CD4-positive, alpha-beta T cell treated with Interleukin-15 for 4 hours (primary cell): ENCODE results near the gene NFATC3.

Experiments used
- DNase-seq: peaks from one replicate; pipeline ENCODE4 v3.0.0-alpha.2; 2020; ENCODE audit warnings: low spot score

Gene NFATC3

DNA sequence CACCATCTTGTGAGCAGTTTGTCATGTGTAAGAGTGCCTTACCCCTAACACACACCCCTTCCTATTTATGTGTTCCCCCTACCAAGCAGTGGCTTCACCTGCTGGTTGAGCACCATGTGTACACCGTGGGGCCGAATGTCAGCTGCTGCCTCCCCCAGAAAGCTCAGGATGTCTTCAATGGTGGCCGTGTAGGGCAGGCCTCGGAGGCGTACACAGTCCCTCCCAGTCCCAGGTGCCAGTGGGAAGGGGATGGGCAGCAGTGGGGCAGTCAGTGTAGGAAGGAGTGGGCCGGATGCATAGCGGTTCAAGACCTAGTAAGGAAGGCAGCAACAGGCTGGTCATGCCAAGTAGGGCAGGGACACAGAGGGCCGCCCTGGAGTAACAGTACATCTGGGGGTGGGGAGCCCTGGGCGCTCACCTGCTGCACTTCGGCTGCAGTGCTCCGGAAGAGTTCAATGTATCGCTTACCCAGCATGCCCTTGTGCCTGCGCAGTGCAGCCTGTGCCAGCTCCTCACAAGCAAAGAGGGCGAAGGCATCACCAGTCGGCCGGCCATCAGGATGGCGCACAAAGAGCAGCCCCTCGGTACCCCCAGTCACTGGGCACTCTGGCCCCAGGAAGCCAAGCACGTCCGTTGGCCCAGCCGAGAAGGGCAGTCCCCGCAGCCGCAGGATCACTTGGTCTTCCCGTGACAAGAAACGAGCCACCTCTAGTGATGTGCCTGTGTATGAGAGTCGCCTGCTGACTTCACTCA lies 146.4 kb downstream of the NFATC3 start:
- no peak for DNase-seq

DNA sequence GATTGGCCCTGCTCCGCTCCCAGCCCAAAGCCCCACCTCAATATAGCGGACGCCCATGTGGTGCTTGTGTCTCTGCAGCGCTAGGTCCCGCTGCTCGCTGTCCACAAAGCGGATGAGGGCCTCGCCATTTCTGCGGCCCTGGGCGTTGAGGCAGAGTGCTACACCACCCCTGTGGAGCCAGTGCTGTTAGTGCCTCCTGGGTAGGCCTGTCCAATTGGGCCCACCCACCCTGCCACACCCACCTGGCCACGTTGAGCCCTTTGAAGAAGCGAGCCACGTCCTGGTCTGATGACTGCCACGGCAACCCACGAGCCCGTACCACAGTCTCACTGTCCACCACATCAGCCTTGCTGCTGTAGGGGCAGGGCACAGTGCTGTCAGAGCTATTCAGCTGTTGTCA lies 147.2 kb downstream of the NFATC3 start:
- DNase-seq: no peak

DNA sequence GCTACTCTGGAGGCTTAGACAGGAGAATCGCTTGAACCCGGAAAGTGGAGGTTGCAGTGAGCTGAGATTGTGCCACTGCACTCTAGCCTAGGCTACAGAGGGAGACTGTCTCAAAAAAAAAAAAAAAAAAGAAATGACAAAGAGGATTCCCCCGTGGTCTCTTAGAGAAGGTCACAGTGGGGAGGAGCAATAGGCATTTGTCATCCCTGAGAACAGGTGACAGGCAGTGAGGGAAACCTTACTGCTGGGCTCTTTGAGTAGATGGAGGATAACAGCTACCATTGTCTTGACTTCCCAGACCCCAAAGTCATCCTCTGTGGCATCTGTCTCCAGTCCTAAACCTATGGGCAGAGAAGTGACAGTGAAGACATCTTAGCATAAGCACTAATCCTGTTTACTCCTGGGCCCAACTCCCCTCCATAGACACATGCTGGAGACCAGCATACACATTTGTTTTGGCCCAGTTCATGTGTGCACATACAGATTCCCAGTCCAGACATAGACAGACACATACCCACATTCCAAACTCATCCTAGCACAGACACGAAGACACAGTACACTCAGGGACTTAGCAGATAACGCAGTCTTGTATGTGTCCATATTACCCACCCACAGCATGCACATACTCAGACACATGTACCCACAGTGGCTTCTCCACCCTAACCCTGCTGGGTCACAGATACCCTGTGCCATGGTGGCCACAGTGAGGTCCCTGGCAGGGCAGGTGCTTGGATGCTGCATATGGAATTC lies 148.1 kb downstream of the NFATC3 start:
- peak; percentile 38 for DNase-seq

DNA sequence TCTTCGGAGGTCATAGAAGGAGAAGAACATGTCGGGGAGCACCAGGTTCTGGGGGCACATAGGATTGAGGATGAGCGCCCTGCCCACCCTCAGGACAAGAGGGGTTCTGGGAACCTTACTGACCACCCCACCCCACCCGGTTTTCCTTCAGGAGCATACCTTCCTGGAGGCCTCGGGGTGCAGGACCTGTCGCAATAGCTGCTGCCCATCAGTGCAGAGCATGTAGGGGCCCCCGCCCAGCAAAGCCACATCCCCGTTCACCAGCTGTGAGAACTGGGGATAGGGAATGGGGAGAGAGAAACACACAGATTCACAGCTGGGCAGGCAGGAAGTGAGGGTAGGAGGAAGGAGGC lies 148.6 kb downstream of the NFATC3 start:
- no peak for DNase-seq

DNA sequence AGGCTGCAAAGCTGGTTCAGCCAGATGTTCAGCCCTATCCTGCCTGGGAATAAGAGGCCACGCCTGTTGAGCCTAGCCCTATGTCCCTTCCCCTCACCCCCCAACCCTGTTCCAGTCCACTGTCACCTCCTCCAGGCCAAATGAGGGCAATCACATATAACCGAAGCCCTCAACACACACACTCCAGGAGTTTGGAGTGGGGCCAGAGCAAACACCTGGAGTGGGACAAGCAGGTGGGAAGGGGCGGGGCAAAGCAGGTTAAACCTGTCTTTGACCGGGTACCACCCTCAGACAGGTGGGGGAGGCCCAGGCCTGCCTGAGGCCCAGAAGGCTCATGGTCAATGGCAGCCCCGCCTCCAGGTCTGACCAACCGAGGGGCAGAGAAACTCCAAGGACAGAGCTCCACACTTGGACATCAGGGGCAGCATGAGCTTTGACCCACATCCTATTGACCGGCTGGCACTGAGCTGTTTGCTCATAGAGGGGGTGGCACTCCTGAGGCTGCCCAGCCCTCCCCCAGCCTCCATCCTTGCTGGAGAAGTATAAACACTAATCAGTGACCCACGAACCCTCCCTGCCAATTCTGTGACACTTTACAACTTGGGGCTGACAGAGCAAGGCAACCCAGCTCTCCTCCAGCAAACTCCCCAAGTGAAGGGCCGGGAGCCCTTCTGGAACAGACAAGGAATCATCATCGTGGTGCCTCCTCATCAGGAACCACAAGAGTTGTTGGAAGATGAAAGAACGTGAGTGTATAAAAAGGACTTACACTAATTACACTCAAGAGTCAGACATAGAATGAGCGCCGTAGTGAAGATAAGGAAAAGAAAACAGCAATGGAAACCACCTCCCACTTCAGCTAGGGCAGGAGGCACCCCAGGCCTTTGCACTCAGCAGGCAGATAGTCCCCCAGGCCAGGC lies 149.3 kb downstream of the NFATC3 start:
- DNase-seq: no peak

DNA sequence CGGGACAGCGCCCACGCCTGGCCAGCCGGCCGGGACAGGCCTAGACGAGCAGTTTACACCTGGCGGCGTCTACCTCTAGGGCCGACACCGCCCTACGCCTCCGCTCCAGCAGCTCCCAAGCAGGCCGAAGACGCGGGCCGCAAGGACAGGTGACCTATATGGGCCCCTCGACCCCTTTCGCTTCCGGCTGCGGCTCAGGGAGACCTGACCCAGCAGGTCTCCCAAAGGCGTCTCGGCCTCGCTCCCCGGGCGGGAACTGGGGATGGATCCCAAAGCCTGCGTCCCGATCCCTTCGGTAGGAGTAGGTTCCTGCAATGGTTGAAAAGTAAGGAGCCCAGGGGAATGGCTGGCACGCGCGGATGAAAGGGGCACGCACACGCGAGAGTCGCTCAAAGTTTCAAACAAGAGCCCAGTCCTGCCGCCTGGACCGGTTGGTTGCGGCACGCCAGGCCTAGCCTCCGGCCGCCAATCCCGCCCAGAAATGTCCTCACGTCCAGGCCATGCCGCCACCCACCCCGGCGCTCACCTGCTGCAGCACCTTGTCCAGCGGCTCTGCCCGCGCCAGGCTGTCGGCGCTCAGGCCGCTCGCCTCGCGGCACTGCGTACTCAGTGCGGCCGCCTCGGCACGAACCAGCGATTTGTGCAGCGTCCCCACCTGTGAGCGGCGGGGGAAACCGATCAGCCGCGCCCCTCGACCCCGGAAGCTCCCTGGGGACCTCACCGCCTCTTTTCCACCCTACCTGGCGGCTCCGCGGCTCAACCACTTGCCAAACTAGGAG lies 150.1 kb downstream of the NFATC3 start:
- no peak for DNase-seq

DNA sequence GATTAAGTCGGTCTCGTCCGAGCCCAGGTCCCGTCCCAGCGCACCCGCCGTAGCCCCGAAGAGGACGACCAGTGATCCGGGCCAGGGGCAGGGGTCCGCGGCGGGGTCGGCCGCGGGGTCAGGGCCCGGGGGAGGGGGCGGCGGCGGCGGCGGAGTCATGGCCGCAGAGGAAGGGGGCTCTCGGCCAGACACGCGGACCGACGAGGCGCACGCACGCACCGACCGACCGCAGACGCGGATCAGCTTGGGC lies 150.6 kb downstream of the NFATC3 start, which contains the start of gene ESRP2:
Gene ESRP2, minus strand, starts transcription at position 241 of the 250 bp plus-strand sequence. Its CDS starts 82 bp downstream, at position 159.
- DNase-seq: no peak

DNA sequence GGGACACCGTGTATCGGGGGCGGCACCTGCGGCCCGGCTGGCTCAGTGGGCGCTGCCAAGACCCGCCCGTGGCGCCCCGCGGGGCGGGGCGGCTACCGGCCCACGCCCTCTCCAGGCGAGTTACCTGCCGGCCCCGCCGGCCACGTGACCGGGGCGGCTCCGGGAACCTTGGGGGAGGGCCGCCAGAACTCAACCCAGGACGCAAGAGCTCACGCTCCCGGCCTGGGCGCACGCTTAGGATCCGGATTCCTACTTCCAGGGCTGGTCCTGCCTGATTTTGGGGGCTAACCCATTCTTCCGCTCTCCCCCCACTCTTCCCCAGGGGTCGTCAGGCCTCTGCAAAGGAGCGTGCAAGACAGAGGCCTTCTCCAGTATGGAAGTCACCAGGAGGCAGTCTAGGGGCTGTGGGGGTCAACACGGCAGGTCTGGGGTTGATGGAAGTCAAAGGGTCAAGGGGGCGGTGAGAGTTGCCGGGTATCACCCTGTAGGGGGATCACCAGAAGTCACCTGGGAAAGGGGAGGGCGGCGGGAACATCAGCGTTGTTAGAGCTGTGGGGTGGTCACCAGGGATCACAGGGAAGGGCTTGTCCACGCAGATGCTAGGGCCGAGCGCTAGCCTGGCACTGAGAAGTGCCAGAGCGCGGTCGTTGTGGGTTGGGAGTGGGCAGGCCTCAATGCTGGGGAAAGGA lies 151.1 kb downstream of the NFATC3 start:
- no peak for DNase-seq

DNA sequence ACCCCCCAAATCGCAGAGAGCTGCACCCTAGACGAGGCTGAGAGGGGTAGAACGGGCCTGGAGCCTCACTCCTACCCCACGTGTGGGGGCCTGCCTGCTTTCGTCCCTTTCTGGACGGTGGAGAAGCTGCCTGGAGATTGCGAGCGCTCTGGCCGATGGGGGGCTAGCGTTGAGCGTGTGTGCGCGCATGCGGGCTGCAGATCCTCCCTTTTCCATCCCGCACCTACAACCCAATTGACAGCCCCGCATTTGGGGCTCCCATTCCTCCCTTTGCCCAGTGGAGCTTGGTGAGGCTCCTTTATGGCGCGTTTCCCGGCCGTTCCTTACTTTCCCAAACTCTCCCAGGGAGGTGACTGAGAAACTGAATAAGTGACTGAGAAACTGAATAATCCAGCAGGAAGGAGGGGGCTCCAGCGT lies 151.7 kb downstream of the NFATC3 start:
- no peak for DNase-seq

DNA sequence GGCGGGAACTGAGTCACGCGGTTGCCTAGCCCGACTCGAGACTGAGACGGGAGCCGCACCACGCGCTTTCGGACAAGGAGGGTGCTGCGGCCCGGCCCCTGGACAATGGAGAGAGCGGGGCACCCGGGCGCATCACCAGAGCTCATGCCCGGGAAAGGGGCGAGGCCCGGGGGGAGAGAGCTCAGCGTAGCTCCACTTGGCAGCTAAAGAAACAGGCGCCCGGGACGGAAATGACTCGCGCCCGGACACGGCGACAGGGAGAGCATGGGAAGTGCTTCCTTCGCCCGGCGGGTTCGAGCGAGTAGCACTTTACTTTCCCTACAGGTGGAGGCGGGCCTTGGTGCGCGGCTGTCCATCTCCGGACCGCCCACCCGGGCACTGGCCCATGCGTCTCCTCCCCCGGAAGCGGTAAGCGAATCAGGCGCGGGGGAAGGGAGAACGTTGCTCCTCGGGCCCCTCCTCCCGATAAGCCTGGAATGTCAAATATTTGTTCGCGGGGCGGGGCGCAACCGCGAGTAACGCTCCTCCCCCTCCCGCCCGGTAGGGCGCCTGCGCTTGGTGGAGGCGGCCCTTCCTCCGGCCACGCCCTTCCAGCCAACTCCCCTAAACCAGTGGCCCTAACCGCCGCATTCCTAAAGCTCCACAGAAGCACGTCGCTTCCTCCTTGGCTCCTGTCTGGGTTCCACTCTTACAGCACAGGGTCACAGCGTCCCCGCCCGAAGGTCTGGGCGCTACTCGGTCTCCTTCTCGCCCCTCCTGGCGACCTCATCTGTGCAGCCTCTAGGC lies 152.3 kb downstream of the NFATC3 start:
- DNase-seq: peak; percentile 90

DNA sequence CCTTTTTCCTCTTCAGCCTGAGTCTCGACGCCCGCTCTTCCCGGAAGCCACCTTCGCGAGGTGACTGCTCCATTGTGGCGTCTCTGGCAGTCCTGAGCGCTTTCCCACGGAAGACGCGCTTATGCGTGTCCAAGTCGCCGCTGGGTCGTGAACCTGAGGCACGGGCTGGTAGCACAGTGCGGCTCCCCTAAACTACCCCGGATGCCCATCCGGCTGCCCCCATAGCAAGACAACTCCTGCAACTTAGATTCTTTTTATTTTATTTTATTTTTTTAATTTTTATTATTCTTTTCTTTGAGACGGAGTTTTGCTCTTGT lies 152.8 kb downstream of the NFATC3 start:
- DNase-seq: no peak

DNA sequence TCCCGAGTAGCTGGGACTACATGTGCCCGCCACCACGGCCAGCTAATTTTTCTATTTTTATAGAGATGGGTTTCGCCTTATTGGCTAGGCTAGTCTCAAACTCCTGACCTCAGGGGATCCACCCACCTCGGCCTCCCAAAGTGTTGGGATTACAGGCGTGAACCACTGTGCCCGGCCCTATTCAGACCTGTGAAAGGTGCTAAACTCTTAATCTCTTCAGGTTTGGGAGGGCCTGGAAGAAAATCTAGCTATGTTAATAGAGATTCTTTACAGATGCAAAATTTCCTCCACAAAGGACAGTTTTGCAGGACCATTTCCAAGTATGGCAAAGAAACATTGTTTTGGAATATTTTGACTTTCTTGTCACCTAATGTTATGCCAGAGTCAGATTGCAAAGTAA lies 156.9 kb downstream of the NFATC3 start:
- DNase-seq: no peak

DNA sequence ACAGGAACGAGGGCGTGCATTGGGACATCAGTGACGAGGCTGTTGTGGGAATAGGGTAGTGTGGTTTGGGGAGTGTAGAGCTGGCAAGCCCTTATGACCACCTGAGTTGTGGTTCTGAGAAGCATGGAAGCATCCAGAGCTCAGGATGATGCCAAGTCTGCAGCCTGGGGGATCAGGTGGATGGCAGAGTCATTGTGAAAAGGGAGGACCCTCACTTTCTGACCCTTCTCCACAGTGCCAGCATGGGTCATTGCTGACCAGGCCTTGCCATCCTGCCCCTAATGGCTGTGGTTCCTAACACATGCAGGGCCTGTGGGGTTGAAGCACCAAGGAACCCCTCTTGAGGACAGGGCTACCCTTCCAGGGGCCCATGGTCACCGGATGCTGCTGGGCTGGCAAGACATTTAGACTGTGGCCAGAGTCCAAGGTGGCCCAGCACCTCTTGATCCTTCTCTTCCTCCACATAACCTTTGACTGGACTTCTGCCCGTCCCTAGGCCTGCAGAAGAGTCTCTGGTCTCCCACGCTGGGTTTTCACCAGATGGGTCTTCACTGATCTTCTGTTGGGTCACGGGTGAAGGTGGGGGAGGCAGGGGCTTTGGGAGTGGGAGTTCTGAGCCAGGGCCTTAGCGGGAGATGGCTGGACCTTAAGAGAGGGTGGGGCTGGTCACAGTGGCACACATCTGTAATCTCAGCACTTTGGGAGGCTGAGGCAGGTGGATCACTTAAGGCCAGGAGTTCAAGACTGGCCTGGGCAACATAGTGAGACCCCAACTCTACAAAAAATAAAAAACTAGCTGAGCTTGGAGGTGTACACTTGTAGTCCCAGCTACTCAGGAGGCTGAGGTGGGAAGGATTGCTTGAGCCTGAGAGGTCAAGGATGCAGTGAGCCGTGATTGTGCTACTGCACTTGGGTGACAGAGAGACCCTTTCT lies 158.0 kb downstream of the NFATC3 start:
- DNase-seq: no peak

DNA sequence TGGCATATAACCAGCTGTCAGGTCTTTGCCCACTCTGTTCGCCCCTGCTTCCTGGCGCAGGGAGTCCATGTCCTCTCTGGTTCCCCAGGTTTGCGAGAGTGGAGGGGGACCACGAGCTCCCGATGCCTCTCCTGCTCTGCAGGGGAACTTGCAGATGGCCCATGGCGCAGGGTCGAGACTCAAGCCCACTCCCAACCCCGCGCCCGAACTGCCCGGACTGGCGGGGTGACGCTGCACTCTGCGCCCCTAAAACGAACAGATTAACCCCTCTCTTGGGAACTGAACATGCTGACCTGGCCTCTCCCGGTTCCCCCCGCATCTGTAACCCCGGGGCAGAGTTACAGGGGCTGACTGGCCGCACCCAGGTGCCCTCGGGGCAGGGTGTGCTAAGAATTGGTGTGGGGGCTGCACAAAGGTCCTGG lies 159.3 kb downstream of the NFATC3 start:
- DNase-seq: no peak

DNA sequence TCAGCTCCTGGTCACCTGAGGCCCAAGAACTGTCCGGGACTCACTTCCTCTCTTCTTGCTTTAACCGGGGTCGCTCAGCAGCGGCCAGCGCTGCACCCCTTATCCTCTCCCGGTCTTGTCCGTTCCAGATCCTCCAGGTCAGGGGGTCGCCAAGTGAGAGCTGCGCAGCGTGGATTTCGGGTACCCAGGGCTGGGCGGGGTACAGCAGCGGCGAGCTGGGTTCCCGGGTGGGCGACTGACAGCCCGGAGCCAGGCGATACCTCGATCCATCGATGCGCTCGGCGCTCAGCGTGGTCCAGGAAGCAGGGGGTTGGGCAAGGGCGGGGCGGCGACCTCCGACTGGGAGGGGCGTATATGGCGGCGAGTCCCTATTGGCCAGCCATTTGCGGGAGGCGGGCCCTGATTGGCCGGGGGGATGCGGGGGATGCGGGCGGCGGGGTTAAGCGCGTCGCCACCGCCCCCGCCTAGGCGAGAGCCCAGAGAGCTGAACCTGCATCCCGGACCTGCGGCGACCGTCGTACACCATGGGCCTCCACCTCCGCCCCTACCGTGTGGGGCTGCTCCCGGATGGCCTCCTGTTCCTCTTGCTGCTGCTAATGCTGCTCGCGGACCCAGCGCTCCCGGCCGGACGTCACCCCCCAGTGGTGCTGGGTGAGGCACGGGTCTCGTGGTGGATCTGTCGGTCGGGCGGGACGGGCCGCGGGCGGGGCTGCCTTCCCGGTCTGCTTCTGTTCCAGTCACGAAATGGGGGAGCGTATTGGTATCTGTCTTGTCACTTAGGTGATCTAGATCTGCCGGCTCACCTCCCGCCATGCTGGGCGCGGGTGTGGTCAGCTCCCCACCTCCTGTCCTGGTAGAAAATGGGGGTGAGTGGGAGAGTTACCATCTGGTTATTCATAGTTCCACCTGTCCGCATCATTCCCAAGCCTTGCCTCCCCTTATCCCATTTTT lies 160.0 kb downstream of the NFATC3 start, which contains the start of gene PLA2G15:
Gene PLA2G15, plus strand, starts transcription at position 471 of the 951 bp plus-strand sequence. Its CDS starts 54 bp downstream, at position 525.
- peak; percentile 97 for DNase-seq

DNA sequence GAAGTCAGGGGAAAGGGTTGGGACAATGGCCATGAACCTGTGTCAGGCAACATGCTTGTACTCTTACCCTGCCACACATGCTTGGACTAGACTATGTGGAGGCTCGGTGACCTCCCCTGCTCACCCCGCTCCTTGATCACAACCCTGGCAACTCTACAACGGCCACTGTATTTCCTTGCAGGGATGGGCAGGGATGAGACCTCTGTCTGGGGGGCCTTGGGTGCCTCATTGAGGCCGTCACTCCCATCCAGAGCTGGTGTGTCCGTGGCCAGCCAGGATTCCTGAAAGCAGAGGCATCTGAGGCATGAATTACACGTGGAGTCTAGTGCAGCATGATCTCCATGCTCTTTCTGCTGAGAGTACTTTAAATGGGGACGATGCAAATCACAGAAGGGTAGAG lies 161.0 kb downstream of the NFATC3 start:
- DNase-seq: no peak

DNA sequence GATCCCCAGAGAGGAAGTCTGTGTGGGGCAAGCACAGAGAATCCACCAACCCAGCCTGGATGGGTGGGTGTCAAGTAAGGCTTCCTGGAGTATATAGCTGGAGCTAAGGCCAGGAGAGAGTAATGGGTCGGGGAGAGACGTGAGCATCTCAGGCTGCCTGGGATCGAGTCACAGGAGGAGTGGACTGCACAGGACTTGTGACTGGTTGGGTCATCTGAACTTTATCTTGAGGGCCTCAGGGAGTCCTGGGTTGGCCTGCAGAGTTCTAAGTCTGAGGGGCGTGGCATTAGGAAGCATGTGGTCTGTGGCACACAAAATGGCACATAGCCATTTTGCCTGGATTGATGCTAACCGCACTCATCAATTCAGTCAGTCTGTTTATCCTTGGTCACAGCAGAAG lies 161.5 kb downstream of the NFATC3 start:
- DNase-seq: no peak

DNA sequence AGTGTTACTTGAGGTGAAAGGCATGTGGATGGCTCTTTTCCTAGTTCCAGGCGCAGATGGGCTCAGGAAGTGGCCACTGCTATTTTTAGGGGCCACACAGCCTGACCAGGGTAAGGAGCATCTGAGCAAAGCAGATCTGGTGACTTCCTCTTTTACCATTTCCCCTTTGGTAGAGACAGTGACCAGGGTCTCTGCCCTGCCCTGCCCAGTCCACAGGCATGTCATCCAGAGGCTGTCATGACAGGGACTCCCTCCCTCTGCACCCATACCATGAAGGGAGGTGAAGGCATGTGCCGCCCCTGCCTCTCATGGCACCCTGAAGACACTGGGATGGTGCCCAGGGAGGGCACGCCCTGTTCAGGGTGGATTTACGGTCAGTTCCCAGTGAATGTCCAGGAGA lies 162.2 kb downstream of the NFATC3 start:
- DNase-seq: no peak
